Mammary epithelial cell (primary cell): Measurements from ENCODE around the gene SEC14L3.

ENCODE experiments used
- CTCF ChIP-seq, 2 donors: IDR thresholded peaks in 1 of 2; conservative IDR thresholded peaks in 1 of 2; 2 replicates each; pipeline ENCODE4 v1.5.1; 2011 to 2012; ENCODE audit warnings: inconsistent platforms in 2 of 2, low read length in 2 of 2, mild to moderate bottlenecking in 2 of 2, control low read depth in 1 of 2, low read depth in 1 of 2; ENCODE audit not compliant: insufficient read depth in 1 of 2; ENCODE audit errors: extremely low read depth in 1 of 2
- EZH2 ChIP-seq: IDR thresholded peaks from 2 replicates; pipeline ENCODE4 v1.6.1; 2012; ENCODE audit warnings: low read length, inconsistent platforms, borderline replicate concordance

- peak in 1 of 2 donors; percentile 5 for TF ChIP-seq CTCF (conservative IDR thresholded peaks at IDR 0.05 in 1 of 2, IDR thresholded peaks at IDR 0.05 in 1 of 2; ENCODE audit: extremely low read depth in 1 of 2, insufficient read depth in 1 of 2, low read depth in 1 of 2, low read length in 2 of 2)
- TF ChIP-seq EZH2 = no peak
Measured at GRCh38 chr22:30430933-30431332, 40.9 kb downstream of the SEC14L3 start.
